Testis (tissue), 3 donors: ENCODE data around the gene RASA2. TPM values are rescaled to one million over a fixed set of nuclear protein-coding genes. Genes with fewer than 3 reads are reported as not detected.

ENCODE experiments used
- DNase-seq: peaks from one replicate; pipeline ENCODE4 v3.0.0-alpha.2; 2019
- H3K27ac ChIP-seq, 2 donors: fragments of 200-600 bp; sonication (generic); one replicate each; pipeline ENCODE4 v1.5.1; 2019
- H3K27me3 ChIP-seq: fragments of 200-600 bp; sonication (generic); one replicate; pipeline ENCODE4 v1.5.1; 2019
- H3K36me3 ChIP-seq: fragments of 200-600 bp; sonication (generic); one replicate; pipeline ENCODE4 v1.5.1; 2017; ENCODE audit warnings: low read depth; ENCODE audit errors: missing control alignments
- H3K4me1 ChIP-seq: fragments of 200-600 bp; sonication (generic); one replicate; pipeline ENCODE4 v1.5.1; 2019
- H3K4me3 ChIP-seq, 2 donors: fragments of 200-600 bp; sonication (generic); one replicate each; pipeline ENCODE4 v1.5.1; 2017 to 2019
- H3K9me3 ChIP-seq: fragments of 200-600 bp; sonication (generic); one replicate; pipeline ENCODE4 v1.5.1; 2017
- POLR2A ChIP-seq: fragments of 450-650 bp; IDR thresholded peaks from one replicate; pipeline ENCODE4 v1.6.1; 2017; ENCODE audit warnings: antibody characterized with exemption, mild to moderate bottlenecking, moderate library complexity
- WGBS, 2 donors: methylation state at CpG; one replicate each; pipeline ENCODE4 v1.1.5; 2018; 5-methylcytosine and 5-hydroxymethylcytosine counted together
- intact Hi-C: fragments of 100-400 bp; cut with DNase I; formaldehyde crosslinking; loops from one replicate; pipeline ENCODE4 v1.15.1; 2023; ENCODE audit warnings: low total_unique reads
- polyA plus RNA-seq: library from polyadenylated mRNA; stranded (reverse); fragments of 350-450 nt; fragmentation: Illumina TruSeq; extraction: RNeasy Lipid Tissue Mini Kit (QIAGEN cat#74804); gene quantifications from one replicate; pipeline ENCODE4 v1.2.3, GENCODE V29; 2014; ENCODE audit warnings: low read depth, low replicate concordance; ENCODE audit not compliant: insufficient read depth
- total RNA-seq, 2 donors: library from RNA; depleted of rRNA; stranded (reverse); fragments of >200 nt; gene quantifications; one replicate each; pipeline ENCODE4 v1.2.3, GENCODE V29; 2016
- TF ChIP-seq, protein P1 (sequence below), 3 experiments: fragments of 450-650 bp in 2 of 3; fragments of 200-600 bp in 1 of 3; sonication (generic) in 1 of 3; IDR thresholded peaks; one replicate each; pipeline ENCODE4 v1.5.1; 2016 to 2019; ENCODE audit warnings: antibody characterized with exemption in 3 of 3, mild to moderate bottlenecking in 2 of 3, moderate library complexity in 1 of 3

Gene RASA2
- total and polyA plus RNA-seq, 3 donors from 2014 or later = 16.2 to 18.3 (median 18.2) TPM

DNA sequence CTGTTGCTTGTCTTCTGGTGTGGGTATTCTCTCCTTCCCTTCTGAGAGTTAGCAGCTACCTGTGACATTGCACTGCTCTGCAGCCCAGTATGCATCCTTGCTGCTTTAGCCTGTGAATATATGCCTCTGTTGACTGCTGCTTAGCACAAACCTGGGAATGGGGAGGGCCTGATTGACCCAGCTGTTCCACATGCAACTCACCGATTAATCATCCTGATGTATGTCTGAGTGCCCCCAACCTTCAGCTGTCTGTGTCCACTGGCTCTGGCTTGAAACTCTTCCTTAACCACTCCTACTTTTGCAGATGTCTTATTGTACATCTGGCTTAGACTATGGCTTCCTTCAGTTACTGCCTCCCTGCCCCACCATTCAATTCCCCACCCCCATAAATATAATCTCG, 119.1 kb downstream of the RASA2 start:
- peaks cover 9% of the 10 kb centered on the region for H3K4me1 ChIP-seq
- intact Hi-C loops = no loop called here
- no peaks in the 10 kb centered on the region for H3K9me3 ChIP-seq
- no peaks in the 10 kb centered on the region for H3K27me3 ChIP-seq
- no peak overlapping the region for H3K27ac ChIP-seq
- H3K4me3 ChIP-seq = no peak overlapping the region
- WGBS, 2 donors = 52 to 72% methylated on average over 2 of the region's 2 CpGs
- no peak for DNase-seq
- H3K36me3 ChIP-seq = no peaks in the 10 kb centered on the region
- TF ChIP-seq POLR2A = no peak
- TF ChIP-seq, protein P1, sequence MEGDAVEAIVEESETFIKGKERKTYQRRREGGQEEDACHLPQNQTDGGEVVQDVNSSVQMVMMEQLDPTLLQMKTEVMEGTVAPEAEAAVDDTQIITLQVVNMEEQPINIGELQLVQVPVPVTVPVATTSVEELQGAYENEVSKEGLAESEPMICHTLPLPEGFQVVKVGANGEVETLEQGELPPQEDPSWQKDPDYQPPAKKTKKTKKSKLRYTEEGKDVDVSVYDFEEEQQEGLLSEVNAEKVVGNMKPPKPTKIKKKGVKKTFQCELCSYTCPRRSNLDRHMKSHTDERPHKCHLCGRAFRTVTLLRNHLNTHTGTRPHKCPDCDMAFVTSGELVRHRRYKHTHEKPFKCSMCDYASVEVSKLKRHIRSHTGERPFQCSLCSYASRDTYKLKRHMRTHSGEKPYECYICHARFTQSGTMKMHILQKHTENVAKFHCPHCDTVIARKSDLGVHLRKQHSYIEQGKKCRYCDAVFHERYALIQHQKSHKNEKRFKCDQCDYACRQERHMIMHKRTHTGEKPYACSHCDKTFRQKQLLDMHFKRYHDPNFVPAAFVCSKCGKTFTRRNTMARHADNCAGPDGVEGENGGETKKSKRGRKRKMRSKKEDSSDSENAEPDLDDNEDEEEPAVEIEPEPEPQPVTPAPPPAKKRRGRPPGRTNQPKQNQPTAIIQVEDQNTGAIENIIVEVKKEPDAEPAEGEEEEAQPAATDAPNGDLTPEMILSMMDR (IDR thresholded peaks at IDR 0.05) = no peak

DNA sequence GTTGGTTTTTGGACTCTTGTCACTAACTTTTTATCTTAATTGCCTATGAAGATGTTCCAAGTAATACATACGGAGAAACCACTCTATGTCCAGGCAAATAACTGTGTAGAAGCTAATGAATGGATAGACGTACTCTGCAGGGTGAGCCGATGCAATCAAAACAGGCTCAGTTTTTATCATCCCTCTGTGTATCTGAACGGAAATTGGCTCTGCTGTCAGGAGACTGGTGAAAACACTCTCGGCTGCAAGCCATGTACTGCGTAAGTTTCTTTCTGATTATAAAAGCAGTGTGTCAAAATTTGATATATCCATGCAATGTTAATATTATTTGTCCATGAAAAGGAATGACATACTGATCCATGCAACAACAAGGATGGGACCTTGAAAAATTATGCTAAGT, 121.6 kb downstream of the RASA2 start:
- no peaks in the 10 kb centered on the region for H3K36me3 ChIP-seq
- no peaks in the 10 kb centered on the region for H3K9me3 ChIP-seq
- WGBS, 2 donors = 44 to 47% methylated on average over 6 of the region's 6 CpGs
- no peak for DNase-seq
- TF ChIP-seq POLR2A = no peak
- TF ChIP-seq, protein P1 (IDR thresholded peaks at IDR 0.05) = no peak
- H3K27ac ChIP-seq = no peak overlapping the region
- no peak overlapping the region for H3K4me3 ChIP-seq
- intact Hi-C loops = no loop called here
- no peaks in the 10 kb centered on the region for H3K27me3 ChIP-seq
- peaks cover 9% of the 10 kb centered on the region for H3K4me1 ChIP-seq

DNA sequence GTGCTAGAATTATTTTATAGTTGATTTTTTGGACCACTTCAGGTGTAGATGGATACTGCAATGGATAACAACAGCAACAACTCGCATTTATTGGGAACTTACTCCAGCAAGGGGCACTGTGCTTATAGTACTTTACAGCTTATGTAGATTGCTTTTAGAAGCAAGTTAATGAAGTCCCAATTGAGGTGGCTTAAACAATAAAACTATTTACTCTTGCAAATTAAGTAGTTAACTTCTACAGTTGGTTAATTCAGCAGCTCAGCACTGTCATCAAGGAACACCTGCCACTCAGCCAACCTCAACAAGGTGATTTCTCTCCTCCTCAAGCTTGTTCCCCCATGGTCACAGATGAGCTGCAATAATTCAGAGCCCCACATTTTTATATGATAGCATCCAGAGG, 124.1 kb downstream of the RASA2 start:
- WGBS, 2 donors = 91 to 97% methylated on average over 1 of the region's 1 CpG
- TF ChIP-seq, protein P1 (IDR thresholded peaks at IDR 0.05) = no peak
- no peak for TF ChIP-seq POLR2A
- no peak for DNase-seq

DNA sequence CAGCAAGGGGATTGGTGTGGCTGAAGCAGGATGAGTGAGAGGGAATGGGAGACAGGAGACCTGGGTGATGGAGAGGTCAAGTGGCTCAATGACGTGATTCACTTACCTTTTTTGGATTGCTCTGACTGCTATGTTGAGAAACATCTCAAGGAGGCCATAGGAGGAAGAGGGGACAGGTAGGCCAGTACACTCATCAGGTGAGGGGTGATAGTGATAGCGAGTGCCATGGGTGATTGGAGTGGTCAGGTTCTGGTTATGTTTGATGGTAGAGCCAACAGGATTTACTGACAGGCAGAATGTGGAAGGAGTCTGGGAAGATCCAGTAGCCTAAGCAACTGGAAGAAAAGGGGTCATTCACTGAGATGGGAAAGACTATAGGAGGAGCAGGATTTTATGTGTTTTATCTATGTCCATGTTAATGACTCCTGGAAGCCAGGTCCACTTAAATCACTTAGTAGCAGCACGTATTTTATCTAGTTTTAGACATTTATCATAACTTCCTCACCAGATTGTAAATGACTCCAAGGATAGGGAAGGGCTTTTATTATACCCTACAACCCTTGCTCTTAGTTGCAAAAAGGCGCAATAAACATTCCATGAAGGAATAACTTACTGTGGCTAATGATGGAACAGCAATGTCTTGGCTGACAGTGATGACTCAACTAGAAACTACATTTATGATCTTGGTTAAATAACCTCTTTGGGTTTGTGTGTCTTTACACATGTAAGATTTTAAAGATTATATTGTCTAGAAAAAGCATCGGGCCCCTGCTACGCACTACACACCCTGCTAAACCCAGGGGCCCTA, 131.5 kb downstream of the RASA2 start:
- Histone ChIP-seq H3K27me3 (no peaks in the 10 kb centered on the region), H3K4me1 (no peaks in the 10 kb centered on the region), H3K36me3 (no peaks in the 10 kb centered on the region), H3K9me3 (no peaks in the 10 kb centered on the region), H3K4me3 (no peak overlapping the region), H3K27ac (no peak overlapping the region)
- intact Hi-C loops = no loop called here
- TF ChIP-seq, protein P1 (IDR thresholded peaks at IDR 0.05) = no peak
- no peak for TF ChIP-seq POLR2A
- DNase-seq = no peak
- WGBS, 2 donors = 91 to 93% methylated on average over 6 of the region's 6 CpGs

More for the DNA sequence above, 124.1 kb downstream of the RASA2 start:
- intact Hi-C loops = no loop called here
- no peaks in the 10 kb centered on the region for H3K36me3 ChIP-seq
- no peak overlapping the region for H3K4me3 ChIP-seq
- H3K27ac ChIP-seq = no peak overlapping the region
- H3K27me3 ChIP-seq = no peaks in the 10 kb centered on the region
- peaks cover 9% of the 10 kb centered on the region for H3K4me1 ChIP-seq
- H3K9me3 ChIP-seq = no peaks in the 10 kb centered on the region

DNA sequence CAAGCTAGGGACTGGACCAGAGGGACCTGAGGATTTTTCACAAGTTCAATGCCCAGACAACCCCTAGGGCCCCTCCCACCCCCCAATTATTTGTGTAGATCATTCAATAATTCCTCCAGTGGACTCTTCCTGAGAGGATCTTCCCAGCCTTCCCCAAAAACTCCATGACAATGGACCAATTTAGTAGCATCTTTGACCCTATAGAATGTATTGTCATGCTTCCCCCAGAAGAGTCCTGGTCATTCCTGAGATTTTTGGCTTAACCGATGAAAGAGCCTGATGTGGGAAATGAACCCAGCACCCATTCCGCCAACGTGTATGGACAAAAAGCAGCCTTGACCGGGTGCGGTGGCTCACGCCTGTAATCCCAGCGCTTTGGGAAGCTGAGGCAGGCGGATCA, 132.1 kb downstream of the RASA2 start:
- Histone ChIP-seq H3K27me3 (no peaks in the 10 kb centered on the region), H3K36me3 (no peaks in the 10 kb centered on the region), H3K9me3 (no peaks in the 10 kb centered on the region), H3K4me3 (no peak overlapping the region), H3K27ac (no peak overlapping the region), H3K4me1 (no peaks in the 10 kb centered on the region)
- DNase-seq = no peak
- WGBS, 2 donors = 95% methylated on average over 4 to 8 of the region's 8 CpGs
- TF ChIP-seq, protein P1 (IDR thresholded peaks at IDR 0.05) = no peak
- TF ChIP-seq POLR2A = no peak
- intact Hi-C loops = no loop called here
